CD4-positive, alpha-beta T cell (primary cell): ENCODE measurements around the gene ROBO2. TPM values are rescaled to one million over a fixed set of nuclear protein-coding genes. Genes with fewer than 3 reads are reported as not detected.

ENCODE experiments used
- ATAC-seq: fragments of 200-7000 bp; cut with Tn5 transposase; one replicate; pipeline ENCODE4 v1.10.0; 2022; ENCODE audit warnings: mild to moderate bottlenecking; ENCODE audit not compliant: poor library complexity
- CTCF ChIA-PET: fragments of 350-600 bp; sonication (Branson Sonifier 250); formaldehyde crosslinking; loops from one replicate; lab custom pipeline; 2021; ENCODE audit warnings: antibody characterized with exemption, inconsistent platforms; lab: Charles Lee
- POLR2A ChIA-PET: fragments of 350-600 bp; sonication (Branson Sonifier 250); formaldehyde crosslinking; loops from one replicate; lab custom pipeline; 2021; ENCODE audit warnings: antibody characterized with exemption, inconsistent platforms; lab: Charles Lee
- DNase-seq, 14 experiments: peaks; one replicate each; pipeline ENCODE4 v3.0.0-alpha.2; 2013 to 2020; ENCODE audit warnings: mixed read lengths in 2 of 14
- H3K27ac ChIP-seq, 2 donors: one replicate each; pipeline versions ENCODE4 v1.5.1 to v1.7.0; 2013; ENCODE audit warnings: low read length in 2 of 2, low read depth in 1 of 2, mild to moderate bottlenecking in 1 of 2
- H3K27me3 ChIP-seq, 2 experiments: 1 replicate in 1 of 2; 2 replicates in 1 of 2; pipeline versions ENCODE4 v1.6.1 to v1.7.0; 2013; ENCODE audit warnings: low read length in 2 of 2, control low read depth in 1 of 2, mild to moderate bottlenecking in 1 of 2, moderate library complexity in 1 of 2; ENCODE audit not compliant: insufficient read depth in 2 of 2, control insufficient read depth in 1 of 2
- H3K36me3 ChIP-seq: one replicate; pipeline ENCODE4 v1.6.1; 2013; ENCODE audit warnings: low read length, control low read depth; ENCODE audit not compliant: insufficient read depth
- H3K4me1 ChIP-seq: one replicate; pipeline ENCODE4 v1.6.1; 2013; ENCODE audit warnings: low read length, control low read depth; ENCODE audit not compliant: insufficient read depth
- H3K4me3 ChIP-seq: one replicate; pipeline ENCODE4 v1.5.1; 2013; ENCODE audit warnings: mild to moderate bottlenecking, low read length, moderate library complexity
- H3K9me3 ChIP-seq, 2 experiments: 1 replicate in 1 of 2; 2 replicates in 1 of 2; pipeline versions ENCODE4 v1.6.1 to v1.7.0; 2013; ENCODE audit warnings: low read length in 2 of 2, mild to moderate bottlenecking in 2 of 2, control low read depth in 1 of 2, moderate library complexity in 1 of 2; ENCODE audit not compliant: control insufficient read depth in 1 of 2, insufficient read depth in 1 of 2
- H3K27ac Mint-ChIP-seq: one replicate; pipeline ENCODE4 v1.8.0; 2020; ENCODE audit warnings: mixed read lengths
- H3K27me3 Mint-ChIP-seq: one replicate; pipeline ENCODE4 v1.8.0; 2021; ENCODE audit warnings: mixed read lengths
- H3K36me3 Mint-ChIP-seq: one replicate; pipeline ENCODE4 v1.8.0; 2021; ENCODE audit warnings: low read depth, mixed read lengths
- H3K4me1 Mint-ChIP-seq: one replicate; pipeline ENCODE4 v1.8.0; 2021; ENCODE audit warnings: low read depth, mixed read lengths
- H3K4me3 Mint-ChIP-seq: one replicate; pipeline ENCODE4 v1.8.0; 2020; ENCODE audit warnings: mild to moderate bottlenecking, mixed read lengths
- H3K9me3 Mint-ChIP-seq: one replicate; pipeline ENCODE4 v1.8.0; 2020; ENCODE audit warnings: mixed read lengths
- CTCF ChIP-seq: fragments of 200-600 bp; IDR thresholded peaks from one replicate; pipeline ENCODE4 v1.8.0; 2022; ENCODE audit warnings: antibody characterized with exemption, mild to moderate bottlenecking
- intact Hi-C, 2 experiments: fragments of 100-400 bp; cut with DNase I in 1 of 2; cut with micrococcal nuclease in 1 of 2; formaldehyde crosslinking; loops; one replicate each; pipeline versions ENCODE4 v1.15.1 to v1.9.0; 2023 to 2025; cut with DNase I, micrococcal nuclease
- total RNA-seq, 174 experiments: library from RNA in 2 of 174; stranded (reverse) in 2 of 174; gene quantifications; one replicate each; pipeline ENCODE4 v1.2.3 and lab custom pipeline; 2021 to 2026

The ROBO2 gene
- total RNA-seq, 2 experiments from 2014 or later: not detected

GRCh38 chr3:77414881-77415280, 375.0 kb downstream of the ROBO2 start:
- ChIA-PET POLR2A (no interaction called here), CTCF (no interaction called here)
- H3K36me3 ChIP-seq: no peaks in the 10 kb centered on the region
- no peaks in the 10 kb centered on the region for H3K4me1 ChIP-seq
- no peaks in the 10 kb centered on the region for H3K27me3 ChIP-seq
- H3K9me3 ChIP-seq: peaks cover 7 to 14% of the 10 kb centered on the region in 2 experiments
- intact Hi-C loops: no loop called here
- no peak overlapping the region for H3K4me3 Mint-ChIP-seq
- H3K36me3 Mint-ChIP-seq: no peaks in the 10 kb centered on the region
- H3K27me3 Mint-ChIP-seq: no peaks in the 10 kb centered on the region
- TF ChIP-seq CTCF: no peak
- no peak overlapping the region for H3K4me3 ChIP-seq
- H3K4me1 Mint-ChIP-seq: no peaks in the 10 kb centered on the region
- DNase-seq (no peak), ATAC-seq (no peak)
- H3K27ac ChIP-seq: no peak overlapping the region
- peaks cover 12% of the 10 kb centered on the region for H3K9me3 Mint-ChIP-seq
- H3K27ac Mint-ChIP-seq: no peak overlapping the region

- Histone ChIP-seq H3K4me3 (no peak overlapping the region), H3K27me3 (no peaks in the 10 kb centered on the region), H3K36me3 (no peaks in the 10 kb centered on the region), H3K4me1 (no peaks in the 10 kb centered on the region), H3K27ac (no peak overlapping the region), H3K9me3 (peaks cover 3 to 7% of the 10 kb centered on the region in 2 experiments)
- Mint-ChIP-seq H3K4me3 (no peak overlapping the region), H3K4me1 (no peaks in the 10 kb centered on the region), H3K36me3 (no peaks in the 10 kb centered on the region), H3K9me3 (peaks cover 4% of the 10 kb centered on the region), H3K27me3 (no peaks in the 10 kb centered on the region), H3K27ac (no peak overlapping the region)
- intact Hi-C loops: no loop called here
- no peak for DNase-seq
- POLR2A ChIA-PET: no interaction called here
- CTCF ChIA-PET: no interaction called here
- no peak for TF ChIP-seq CTCF
- no peak for ATAC-seq
Observed at GRCh38 chr3:77420336-77420735, 380.4 kb downstream of the ROBO2 start.

GRCh38 chr3:77421916-77422315, 382.0 kb downstream of the ROBO2 start:
- intact Hi-C loops: no loop called here
- Mint-ChIP-seq H3K27ac (no peak overlapping the region), H3K4me1 (no peaks in the 10 kb centered on the region), H3K36me3 (no peaks in the 10 kb centered on the region), H3K27me3 (no peaks in the 10 kb centered on the region), H3K4me3 (no peak overlapping the region), H3K9me3 (peaks cover 5% of the 10 kb centered on the region)
- ChIA-PET CTCF (no interaction called here), POLR2A (no interaction called here)
- no peak for ATAC-seq
- H3K4me3 ChIP-seq: no peak overlapping the region
- H3K27me3 ChIP-seq: no peaks in the 10 kb centered on the region
- no peak overlapping the region for H3K27ac ChIP-seq
- no peaks in the 10 kb centered on the region for H3K36me3 ChIP-seq
- TF ChIP-seq CTCF: no peak
- H3K4me1 ChIP-seq: no peaks in the 10 kb centered on the region
- DNase-seq: no peak
- H3K9me3 ChIP-seq: no peaks in the 10 kb centered on the region
